Measurements from ENCODE around the gene MITF.

MITF gene

GRCh38 chr3:70006089-70006488 lies 266.8 kb downstream of the MITF start:
- Histone ChIP-seq H3K4me1 (ENCODE audit: control insufficient read depth in 1 of 2, insufficient read depth in 2 of 2, low read length in 2 of 2) (no peaks in the 10 kb centered on the region), H3K27ac (ENCODE audit: low read length) (no peak overlapping the region), H3K9me3 (ENCODE audit: control insufficient read depth in 1 of 2, low read length in 2 of 2) (no peaks in the 10 kb centered on the region), H3K36me3 (ENCODE audit: control insufficient read depth in 1 of 2, insufficient read depth in 2 of 2, low read length in 2 of 2) (no peaks in the 10 kb centered on the region), H3K27me3 (ENCODE audit: low read depth, low read length) (no peaks in the 10 kb centered on the region), H3K4me3 (ENCODE audit: low read depth in 1 of 2, low read length in 2 of 2) (no peak overlapping the region)

- H3K36me3 ChIP-seq (ENCODE audit: control insufficient read depth in 1 of 2, insufficient read depth in 2 of 2, low read length in 2 of 2) = no peaks in the 10 kb centered on the region
- no peak overlapping the region for H3K27ac ChIP-seq (ENCODE audit: low read length)
- H3K9me3 ChIP-seq (ENCODE audit: control insufficient read depth in 1 of 2, low read length in 2 of 2) = no peaks in the 10 kb centered on the region
- H3K27me3 ChIP-seq (ENCODE audit: low read depth, low read length) = no peaks in the 10 kb centered on the region
- no peaks in the 10 kb centered on the region for H3K4me1 ChIP-seq (ENCODE audit: control insufficient read depth in 1 of 2, insufficient read depth in 2 of 2, low read length in 2 of 2)
- no peak overlapping the region for H3K4me3 ChIP-seq (ENCODE audit: low read depth in 1 of 2, low read length in 2 of 2)
Measured at GRCh38 chr3:70010346-70010745, 271.1 kb downstream of the MITF start.

GRCh38 chr3:70011582-70011981 lies 272.3 kb downstream of the MITF start:
- no peak overlapping the region for H3K4me3 ChIP-seq (ENCODE audit: low read depth in 1 of 2, low read length in 2 of 2)
- no peaks in the 10 kb centered on the region for H3K36me3 ChIP-seq (ENCODE audit: control insufficient read depth in 1 of 2, insufficient read depth in 2 of 2, low read length in 2 of 2)
- no peaks in the 10 kb centered on the region for H3K27me3 ChIP-seq (ENCODE audit: low read depth, low read length)
- no peak overlapping the region for H3K27ac ChIP-seq (ENCODE audit: low read length)
- H3K9me3 ChIP-seq (ENCODE audit: control insufficient read depth in 1 of 2, low read length in 2 of 2) = no peaks in the 10 kb centered on the region
- H3K4me1 ChIP-seq (ENCODE audit: control insufficient read depth in 1 of 2, insufficient read depth in 2 of 2, low read length in 2 of 2) = no peaks in the 10 kb centered on the region
